Nephron (organoid): ENCODE data around the gene UBAC2.
"Not testable (repeated sequence)": the region's sequence is repeated elsewhere in the genome, so short reads cannot be mapped to it uniquely, and the experiment has no call there.

Source experiments
- H3K27ac Mint-ChIP-seq, 3 experiments: 2 replicates each; pipeline ENCODE4 v1.8.0; 2020; ENCODE audit warnings: mixed read lengths in 3 of 3, mild to moderate bottlenecking in 2 of 3, moderate library complexity in 1 of 3
- H3K27me3 Mint-ChIP-seq: 2 replicates; pipeline ENCODE4 v1.8.0; 2021; ENCODE audit warnings: low read depth, mild to moderate bottlenecking, moderate library complexity, mixed read lengths
- H3K36me3 Mint-ChIP-seq: 2 replicates; pipeline ENCODE4 v1.8.0; 2020; ENCODE audit warnings: low read depth, mixed read lengths
- H3K4me1 Mint-ChIP-seq: 2 replicates; pipeline ENCODE4 v1.8.0; 2020; ENCODE audit warnings: mixed read lengths
- H3K4me3 Mint-ChIP-seq, 3 experiments: 2 replicates each; pipeline ENCODE4 v1.8.0; 2020; ENCODE audit warnings: mild to moderate bottlenecking in 3 of 3, mixed read lengths in 3 of 3, moderate library complexity in 2 of 3
- H3K9me3 Mint-ChIP-seq: 2 replicates; pipeline ENCODE4 v1.8.0; 2020; ENCODE audit warnings: mixed read lengths
- TF ChIP-seq, protein P1 (sequence below), 3 experiments: fragments of 200-600 bp; sonication (generic); IDR thresholded peaks; one replicate each; pipeline ENCODE4 v1.5.0; 2021; ENCODE audit warnings: antibody characterized with exemption in 3 of 3; ENCODE audit not compliant: unreplicated experiment in 3 of 3

The UBAC2 gene

GRCh38 chr13:99386911-99387788 is 186.5 kb downstream of the UBAC2 start:
- peaks cover 23% of the 10 kb centered on the region for H3K36me3 Mint-ChIP-seq

DNA sequence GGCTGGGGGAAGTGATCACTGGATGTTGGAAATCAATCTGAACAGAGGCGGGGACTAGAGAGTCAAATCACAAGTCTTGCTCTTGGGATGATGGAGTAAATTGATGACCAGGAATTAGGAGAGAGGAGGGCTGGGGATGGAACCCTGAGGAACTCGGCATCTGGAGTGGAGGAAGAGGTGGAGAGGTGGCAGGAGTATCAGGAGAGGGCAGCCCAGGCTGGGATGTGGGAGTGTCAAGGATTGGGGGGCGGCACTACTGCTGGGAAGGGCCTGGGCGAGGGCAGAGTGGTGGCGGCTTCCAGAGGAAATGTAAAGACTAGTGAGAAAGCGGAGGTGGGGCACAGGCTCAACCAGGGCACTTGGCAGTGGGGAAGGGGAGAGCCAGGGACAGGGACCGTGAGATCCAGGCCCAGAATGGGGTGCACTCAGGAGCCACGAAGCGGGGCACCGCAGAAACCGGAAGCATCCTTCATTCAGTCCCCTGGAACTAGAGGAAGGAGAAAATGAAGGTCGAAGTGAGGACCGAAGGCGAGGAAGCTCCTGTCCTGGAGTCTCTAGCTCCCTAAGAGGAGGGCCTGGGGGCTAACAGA is 187.8 kb downstream of the UBAC2 start:
- H3K27ac Mint-ChIP-seq, result no peak overlapping the region
- H3K36me3 Mint-ChIP-seq, result peaks cover 23% of the 10 kb centered on the region
- TF ChIP-seq, protein P1, sequence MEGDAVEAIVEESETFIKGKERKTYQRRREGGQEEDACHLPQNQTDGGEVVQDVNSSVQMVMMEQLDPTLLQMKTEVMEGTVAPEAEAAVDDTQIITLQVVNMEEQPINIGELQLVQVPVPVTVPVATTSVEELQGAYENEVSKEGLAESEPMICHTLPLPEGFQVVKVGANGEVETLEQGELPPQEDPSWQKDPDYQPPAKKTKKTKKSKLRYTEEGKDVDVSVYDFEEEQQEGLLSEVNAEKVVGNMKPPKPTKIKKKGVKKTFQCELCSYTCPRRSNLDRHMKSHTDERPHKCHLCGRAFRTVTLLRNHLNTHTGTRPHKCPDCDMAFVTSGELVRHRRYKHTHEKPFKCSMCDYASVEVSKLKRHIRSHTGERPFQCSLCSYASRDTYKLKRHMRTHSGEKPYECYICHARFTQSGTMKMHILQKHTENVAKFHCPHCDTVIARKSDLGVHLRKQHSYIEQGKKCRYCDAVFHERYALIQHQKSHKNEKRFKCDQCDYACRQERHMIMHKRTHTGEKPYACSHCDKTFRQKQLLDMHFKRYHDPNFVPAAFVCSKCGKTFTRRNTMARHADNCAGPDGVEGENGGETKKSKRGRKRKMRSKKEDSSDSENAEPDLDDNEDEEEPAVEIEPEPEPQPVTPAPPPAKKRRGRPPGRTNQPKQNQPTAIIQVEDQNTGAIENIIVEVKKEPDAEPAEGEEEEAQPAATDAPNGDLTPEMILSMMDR (IDR thresholded peaks at IDR 0.05; ENCODE audit: unreplicated experiment in 3 of 3), result no peak
- no peaks in the 10 kb centered on the region for H3K27me3 Mint-ChIP-seq
- no peak overlapping the region for H3K4me3 Mint-ChIP-seq
- no peaks in the 10 kb centered on the region for H3K9me3 Mint-ChIP-seq
- no peaks in the 10 kb centered on the region for H3K4me1 Mint-ChIP-seq

More at GRCh38 chr13:99386911-99387788, 186.5 kb downstream of the UBAC2 start:
- Mint-ChIP-seq H3K4me1 (no peaks in the 10 kb centered on the region), H3K9me3 (no peaks in the 10 kb centered on the region), H3K27me3 (no peaks in the 10 kb centered on the region), H3K27ac (no peak overlapping the region), H3K4me3 (no peak overlapping the region)
- TF ChIP-seq, protein P1 (IDR thresholded peaks at IDR 0.05; ENCODE audit: unreplicated experiment in 3 of 3), result peak in 1 of 3 experiments; percentile 31

- H3K36me3 Mint-ChIP-seq, result peaks cover 23% of the 10 kb centered on the region
- H3K27ac Mint-ChIP-seq, result peak overlapping the region in 2 of 3 experiments; percentile 28 to 32
- H3K27me3 Mint-ChIP-seq, H3K4me1 Mint-ChIP-seq, H3K9me3 Mint-ChIP-seq, H3K4me3 Mint-ChIP-seq: not testable (repeated sequence)
These were observed 188.4 kb downstream of the UBAC2 start for GRCh38 chr13:99389094-99389493.

DNA sequence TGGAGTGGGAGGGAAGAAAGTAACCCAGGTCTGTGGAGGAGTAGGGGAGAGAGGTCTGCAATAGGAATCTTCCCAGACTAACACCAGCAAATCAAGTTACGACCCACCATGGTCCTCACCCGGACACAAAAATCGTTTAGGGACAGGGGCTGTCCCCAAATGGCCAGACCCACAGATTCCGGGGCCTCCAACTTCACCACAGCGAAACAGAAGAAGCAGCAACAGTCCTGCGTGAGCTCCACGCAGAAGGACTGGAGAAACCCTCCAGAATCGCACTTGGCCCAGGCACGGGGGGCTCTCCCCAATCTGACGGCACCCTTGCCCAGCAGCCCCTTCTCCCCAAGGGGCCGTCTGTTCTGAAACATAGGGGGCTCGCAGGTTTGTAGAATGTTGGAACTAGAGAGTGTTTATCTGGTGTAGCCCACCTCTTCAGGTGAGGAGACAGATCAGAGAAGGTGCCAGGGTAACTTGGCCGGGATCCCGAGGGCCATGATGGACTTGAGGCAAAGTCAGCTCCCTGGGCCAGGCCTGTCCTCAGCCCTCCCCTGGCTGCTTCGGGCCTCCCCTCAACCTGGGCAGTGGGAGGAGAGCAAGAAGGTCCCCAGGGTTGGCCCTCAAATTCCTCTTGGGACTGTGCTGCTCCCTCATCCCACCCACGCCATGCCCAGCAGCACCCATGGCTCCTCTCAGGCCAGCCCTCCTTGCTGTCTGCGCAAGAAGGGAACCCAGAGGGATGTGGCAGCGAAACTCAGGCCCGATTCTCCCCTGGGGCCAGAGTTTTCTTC is 189.1 kb downstream of the UBAC2 start:
- Mint-ChIP-seq H3K27ac (peak overlapping the region in 2 of 3 experiments; percentile 28 to 32), H3K4me1 (no peaks in the 10 kb centered on the region), H3K36me3 (peaks cover 23% of the 10 kb centered on the region), H3K27me3 (no peaks in the 10 kb centered on the region), H3K4me3 (no peak overlapping the region), H3K9me3 (no peaks in the 10 kb centered on the region)
- TF ChIP-seq, protein P1 (IDR thresholded peaks at IDR 0.05; ENCODE audit: unreplicated experiment in 3 of 3), result no peak

GRCh38 chr13:99390601-99391000 is 189.9 kb downstream of the UBAC2 start:
- TF ChIP-seq, protein P1 (IDR thresholded peaks at IDR 0.05; ENCODE audit: unreplicated experiment in 3 of 3), result no peak
- no peak overlapping the region for H3K27ac Mint-ChIP-seq
- no peaks in the 10 kb centered on the region for H3K4me1 Mint-ChIP-seq
- H3K9me3 Mint-ChIP-seq, result no peaks in the 10 kb centered on the region
- peaks cover 19% of the 10 kb centered on the region for H3K36me3 Mint-ChIP-seq
- H3K4me3 Mint-ChIP-seq, result no peak overlapping the region
- no peaks in the 10 kb centered on the region for H3K27me3 Mint-ChIP-seq
